HG03108 (cell line): Measurements from ENCODE around the gene CCDC182.

Source experiments
- ATAC-seq: cut with Tn5 transposase; IDR thresholded peaks from one replicate; pipeline ENCODE4 v1.9.1; 2021; ENCODE audit warnings: moderate library complexity; ENCODE audit not compliant: unreplicated experiment

Gene CCDC182

GRCh38 chr17:57701124-57701523 lies 44.0 kb downstream of the CCDC182 start:
- ATAC-seq = no peak

GRCh38 chr17:57699751-57700219 lies 45.3 kb downstream of the CCDC182 start:
- ATAC-seq = no peak

GRCh38 chr17:57697891-57698711 lies 47.0 kb downstream of the CCDC182 start:
- no peak for ATAC-seq

GRCh38 chr17:57697197-57697596 lies 47.9 kb downstream of the CCDC182 start:
- ATAC-seq = no peak

- no peak for ATAC-seq
Observed at GRCh38 chr17:57696050-57696449, 49.0 kb downstream of the CCDC182 start.
